Kidney (tissue), 14 donors: ENCODE data around the gene C16orf74. TPM values are rescaled to one million over a fixed set of nuclear protein-coding genes. Genes with fewer than 3 reads are reported as not detected.

Experiments used
- DNase-seq, 5 donors: peaks; one replicate each; pipeline ENCODE4 v3.0.0-alpha.2; 2013 to 2020
- FAIRE-seq: peaks from 2 replicates; lab custom pipeline; 2012; peaks lifted over from hg19 to GRCh38; lab: Jason Lieb, UNC
- H3K27ac ChIP-seq, 2 donors: one replicate each; pipeline ENCODE4 v1.7.0; 2013; ENCODE audit warnings: low read depth in 2 of 2, low read length in 2 of 2, inconsistent platforms in 1 of 2
- H3K27me3 ChIP-seq: one replicate; pipeline ENCODE4 v1.7.1; 2013; ENCODE audit warnings: low read length, inconsistent platforms; ENCODE audit not compliant: control insufficient read depth, insufficient read depth
- H3K36me3 ChIP-seq, 3 donors: one replicate each; pipeline versions ENCODE4 v1.7.0 to v1.7.1; 2013; ENCODE audit warnings: low read length in 3 of 3, control low read depth in 1 of 3, inconsistent platforms in 1 of 3; ENCODE audit not compliant: insufficient read depth in 3 of 3, control insufficient read depth in 2 of 3
- H3K4me1 ChIP-seq, 3 donors: one replicate each; pipeline versions ENCODE4 v1.7.0 to v1.7.1; 2013; ENCODE audit warnings: low read length in 3 of 3, inconsistent platforms in 1 of 3, low read depth in 1 of 3; ENCODE audit not compliant: control insufficient read depth in 2 of 3, insufficient read depth in 2 of 3
- H3K4me3 ChIP-seq, 3 donors: one replicate each; pipeline versions ENCODE4 v1.7.0 to v1.8.1; 2013; ENCODE audit warnings: low read length in 3 of 3, control low read depth in 1 of 3, inconsistent platforms in 1 of 3
- H3K9ac ChIP-seq, 3 donors: one replicate each; pipeline versions ENCODE4 v1.7.0 to v1.7.1; 2013; ENCODE audit warnings: low read length in 3 of 3, control low read depth in 1 of 3, inconsistent platforms in 1 of 3
- H3K9me3 ChIP-seq, 3 donors: one replicate each; pipeline versions ENCODE4 v1.7.0 to v1.7.1; 2013; ENCODE audit warnings: low read length in 3 of 3, control low read depth in 1 of 3, inconsistent platforms in 1 of 3; ENCODE audit not compliant: control insufficient read depth in 2 of 3, insufficient read depth in 1 of 3
- intact Hi-C: fragments of 100-400 bp; cut with DNase I; formaldehyde crosslinking; loops from one replicate; pipeline ENCODE4 v1.11.1; 2022
- polyA plus RNA-seq: library from polyadenylated mRNA; stranded (reverse); fragments of 350-450 nt; fragmentation: Illumina TruSeq; extraction: RNeasy Lipid Tissue Mini Kit (QIAGEN cat#74804); gene quantifications from one replicate; pipeline ENCODE4 v1.2.3, GENCODE V29; 2014; ENCODE audit warnings: low read depth, low replicate concordance; ENCODE audit not compliant: insufficient read depth
- total RNA-seq: library from RNA; stranded (reverse); fragmentation: NEBNext Ultra II Directional; extraction: Animal tissue kit (Norgen Biotek cat#: 25700); gene quantifications from one replicate; pipeline ENCODE4 v1.2.1, GENCODE V29; 2021
- TF ChIP-seq, protein P1 (sequence below): IDR thresholded peaks from 3 replicates; pipeline ENCODE4 v1.5.1; 2012; ENCODE audit warnings: mild to moderate bottlenecking, moderate library complexity, borderline replicate concordance; ENCODE audit not compliant: insufficient read depth; ENCODE audit errors: extremely low read depth
- donor health status: control.
- donor health status: control.
- donor health status: control.
- donor health status: control.
- donor health status: control.
- donor health status: DM: yes; HTN: yes; CAD: no.
- donor health status: Normal renal cell carcinoma (clear cell type).

The C16orf74 gene
- total and polyA plus RNA-seq, 2 donors from 2014 or later = 3.5 to 4.6 TPM

DNA sequence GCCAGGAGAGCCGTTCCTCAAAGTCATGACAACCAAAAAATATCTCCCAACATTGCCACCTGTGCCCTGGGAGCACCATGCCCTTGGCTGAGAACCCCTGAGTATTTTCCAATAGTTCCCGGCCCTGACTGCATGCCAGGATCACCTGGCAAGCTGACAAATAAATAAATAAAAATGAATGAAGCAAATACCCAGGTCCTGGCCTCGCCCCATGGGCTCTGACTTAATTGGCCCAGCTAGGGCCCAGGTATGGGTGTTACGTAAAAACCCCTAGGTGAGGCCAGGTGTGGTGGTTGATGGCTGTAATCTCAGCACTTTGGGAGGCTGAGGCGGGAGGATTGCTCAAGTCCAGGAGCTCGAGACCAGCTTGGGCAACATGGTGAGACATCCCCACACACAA, 2.7 kb upstream of the C16orf74 start:
- H3K4me3 ChIP-seq = no peak overlapping the region
- TF ChIP-seq, protein P1, sequence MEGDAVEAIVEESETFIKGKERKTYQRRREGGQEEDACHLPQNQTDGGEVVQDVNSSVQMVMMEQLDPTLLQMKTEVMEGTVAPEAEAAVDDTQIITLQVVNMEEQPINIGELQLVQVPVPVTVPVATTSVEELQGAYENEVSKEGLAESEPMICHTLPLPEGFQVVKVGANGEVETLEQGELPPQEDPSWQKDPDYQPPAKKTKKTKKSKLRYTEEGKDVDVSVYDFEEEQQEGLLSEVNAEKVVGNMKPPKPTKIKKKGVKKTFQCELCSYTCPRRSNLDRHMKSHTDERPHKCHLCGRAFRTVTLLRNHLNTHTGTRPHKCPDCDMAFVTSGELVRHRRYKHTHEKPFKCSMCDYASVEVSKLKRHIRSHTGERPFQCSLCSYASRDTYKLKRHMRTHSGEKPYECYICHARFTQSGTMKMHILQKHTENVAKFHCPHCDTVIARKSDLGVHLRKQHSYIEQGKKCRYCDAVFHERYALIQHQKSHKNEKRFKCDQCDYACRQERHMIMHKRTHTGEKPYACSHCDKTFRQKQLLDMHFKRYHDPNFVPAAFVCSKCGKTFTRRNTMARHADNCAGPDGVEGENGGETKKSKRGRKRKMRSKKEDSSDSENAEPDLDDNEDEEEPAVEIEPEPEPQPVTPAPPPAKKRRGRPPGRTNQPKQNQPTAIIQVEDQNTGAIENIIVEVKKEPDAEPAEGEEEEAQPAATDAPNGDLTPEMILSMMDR = no peak
- H3K27ac ChIP-seq = no peak overlapping the region
- H3K9ac ChIP-seq = no peak overlapping the region
- intact Hi-C loops = no loop called here
- H3K36me3 ChIP-seq = no peaks in the 10 kb centered on the region
- H3K9me3 ChIP-seq = no peaks in the 10 kb centered on the region
- no peaks in the 10 kb centered on the region for H3K27me3 ChIP-seq
- DNase-seq (no peak), FAIRE-seq (no peak)
- peaks cover 0 to 7% (median 2%) of the 10 kb centered on the region in 3 donors for H3K4me1 ChIP-seq

DNA sequence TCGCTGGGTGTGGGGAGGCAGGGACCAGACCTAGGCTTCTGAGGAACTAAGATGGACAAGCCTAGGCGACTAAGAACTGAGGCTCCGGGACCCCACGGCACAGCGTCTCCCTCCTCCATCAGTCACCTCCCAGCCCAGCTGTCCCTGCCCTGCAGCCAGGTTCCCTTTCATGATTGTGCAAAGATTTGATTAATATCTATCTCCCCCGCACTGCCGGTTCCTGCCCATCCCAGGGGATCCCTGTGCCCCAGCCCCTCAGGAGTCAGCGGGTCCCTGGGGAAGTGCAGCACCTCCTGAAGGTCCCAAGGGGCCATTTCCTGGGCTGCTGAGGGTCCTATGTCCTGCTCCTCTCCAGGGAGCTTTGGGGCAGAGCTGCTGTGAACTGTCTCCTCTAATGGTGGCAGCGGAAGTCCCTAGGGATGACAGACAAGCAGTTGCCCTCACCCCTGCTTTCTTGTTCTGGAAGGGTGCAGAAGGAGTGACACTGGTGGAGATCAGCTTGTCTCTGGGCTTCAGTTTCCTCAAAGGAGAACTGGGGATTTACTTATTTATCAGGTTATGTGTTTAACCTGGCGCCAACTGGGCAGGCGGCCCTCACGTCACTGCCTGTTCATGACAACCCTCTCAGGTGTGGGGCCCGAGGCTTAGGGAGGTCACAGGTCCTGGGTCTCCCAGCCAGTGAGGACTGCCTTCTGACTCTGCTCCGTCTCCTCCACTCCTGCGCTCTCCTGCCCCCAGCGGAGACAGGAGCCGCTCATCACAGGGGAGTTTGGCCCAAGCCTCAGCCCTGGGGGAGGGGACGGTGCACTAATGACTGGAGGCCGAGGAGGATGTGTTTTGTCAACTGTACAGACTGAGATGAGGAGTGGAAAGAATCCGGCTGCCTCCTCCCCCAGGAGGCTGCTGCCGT, 1.9 kb upstream of the C16orf74 start:
- Histone ChIP-seq H3K4me3 (no peak overlapping the region), H3K27me3 (no peaks in the 10 kb centered on the region), H3K36me3 (no peaks in the 10 kb centered on the region), H3K4me1 (peaks cover 0 to 7% (median 2%) of the 10 kb centered on the region in 3 donors), H3K9ac (no peak overlapping the region), H3K27ac (no peak overlapping the region), H3K9me3 (no peaks in the 10 kb centered on the region)
- DNase-seq = peak in 4 of 5 donors; percentile 81 to 90 (median 86)
- intact Hi-C loops = no loop called here
- TF ChIP-seq, protein P1 = no peak
- no peak for FAIRE-seq

DNA sequence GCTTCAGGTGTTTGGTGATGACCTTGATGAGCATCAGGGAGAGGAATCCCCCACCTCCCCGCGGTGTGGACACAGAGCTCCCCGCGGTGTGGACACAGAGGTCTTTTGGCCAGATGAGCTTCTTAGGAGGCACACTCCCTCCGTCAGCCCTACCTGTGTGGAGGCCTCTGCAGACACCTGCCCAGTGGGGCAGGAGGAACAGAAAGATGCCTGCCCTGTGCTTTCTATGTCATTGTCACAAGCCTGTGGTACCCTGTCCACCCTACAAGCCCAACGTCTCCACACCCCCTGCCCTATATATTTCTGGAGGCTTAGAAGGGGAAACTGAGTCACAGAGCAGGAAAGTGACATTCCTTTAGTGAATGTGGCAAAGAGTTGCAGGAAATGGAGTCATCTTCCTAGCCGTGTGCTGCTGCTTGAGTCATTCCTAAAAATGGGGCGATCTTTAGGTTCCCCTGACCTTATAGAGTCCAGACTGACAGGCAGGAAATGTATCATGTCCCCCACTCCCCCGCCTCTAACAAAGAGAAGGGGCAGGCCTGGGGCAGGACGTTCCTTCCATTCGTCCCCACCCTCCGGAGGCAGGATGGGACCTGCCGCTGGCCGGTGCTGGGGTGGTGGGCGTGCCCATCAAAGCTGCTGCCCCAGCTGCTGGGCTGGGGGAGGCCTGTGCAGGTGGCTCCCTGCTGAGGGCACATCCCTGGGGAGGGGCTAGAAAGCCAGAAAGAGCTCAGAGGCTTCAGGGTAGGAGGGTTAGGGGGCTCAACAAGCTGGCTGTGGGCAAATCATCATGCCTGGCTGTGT, 1.0 kb upstream of the C16orf74 start:
- H3K4me3 ChIP-seq = no peak overlapping the region
- no peaks in the 10 kb centered on the region for H3K36me3 ChIP-seq
- TF ChIP-seq, protein P1 = no peak
- H3K27ac ChIP-seq = no peak overlapping the region
- H3K9me3 ChIP-seq = no peaks in the 10 kb centered on the region
- no peaks in the 10 kb centered on the region for H3K27me3 ChIP-seq
- H3K4me1 ChIP-seq = peaks cover 0 to 7% (median 2%) of the 10 kb centered on the region in 3 donors
- H3K9ac ChIP-seq = no peak overlapping the region
- intact Hi-C loops = no loop called here
- FAIRE-seq (no peak), DNase-seq (peak in 1 of 5 donors; percentile 51)
